Activated B cell treated with CpG ODN at 0.5 μM for 24 hours (primary cell): ENCODE data around the gene TBC1D22A. TPM values are rescaled to one million over a fixed set of nuclear protein-coding genes. Genes with fewer than 3 reads are reported as not detected.

Source experiments
- ATAC-seq: fragments of 200-7000 bp; cut with Tn5 transposase; one replicate; pipeline ENCODE4 v1.10.0; 2021; ENCODE audit warnings: low read depth, mild to moderate bottlenecking, moderate library complexity
- CTCF ChIA-PET: fragments of 350-600 bp; sonication (Branson Sonifier 250); formaldehyde crosslinking; loops from one replicate; lab custom pipeline; 2021; ENCODE audit warnings: antibody characterized with exemption; lab: Charles Lee
- POLR2A ChIA-PET: fragments of 350-600 bp; sonication (Branson Sonifier 250); formaldehyde crosslinking; loops from one replicate; lab custom pipeline; 2021; ENCODE audit warnings: antibody characterized with exemption; lab: Charles Lee
- DNase-seq: peaks from one replicate; pipeline ENCODE4 v3.0.0; 2022
- H3K27ac Mint-ChIP-seq: one replicate; pipeline ENCODE4 v1.8.0; 2020; ENCODE audit warnings: mixed read lengths
- H3K27me3 Mint-ChIP-seq: one replicate; pipeline ENCODE4 v1.8.0; 2021; ENCODE audit warnings: mixed read lengths
- H3K36me3 Mint-ChIP-seq: one replicate; pipeline ENCODE4 v1.8.0; 2021; ENCODE audit warnings: low read depth, mixed read lengths
- H3K4me1 Mint-ChIP-seq: one replicate; pipeline ENCODE4 v1.8.0; 2021; ENCODE audit warnings: mixed read lengths
- H3K4me3 Mint-ChIP-seq: one replicate; pipeline ENCODE4 v1.8.0; 2020; ENCODE audit warnings: mild to moderate bottlenecking, mixed read lengths
- H3K9me3 Mint-ChIP-seq: one replicate; pipeline ENCODE4 v1.8.0; 2020; ENCODE audit warnings: mixed read lengths
- CTCF ChIP-seq: fragments of 200-600 bp; IDR thresholded peaks from one replicate; pipeline ENCODE4 v1.8.0; 2022; ENCODE audit warnings: antibody characterized with exemption, mild to moderate bottlenecking
- intact Hi-C: fragments of 100-400 bp; cut with micrococcal nuclease; formaldehyde crosslinking; loops from one replicate; pipeline ENCODE4 v1.15.1; 2024
- total RNA-seq: library from RNA; stranded (reverse); gene quantifications from 2 replicates; pipeline ENCODE4 v1.2.3, GENCODE V29; 2022

Gene TBC1D22A
- total RNA-seq, 1 donor from 2014 or later = 85.9 TPM

GRCh38 chr22:47010211-47010610 is 247.8 kb downstream of the TBC1D22A start:
- POLR2A ChIA-PET = interaction anchor here (0.6 kb wide), 1 partner anchor 70 kb away, joined by 8 read pairs; no protein-coding TSS in a partner anchor
- Mint-ChIP-seq H3K27me3 (no peaks in the 10 kb centered on the region), H3K4me3 (no peak overlapping the region), H3K9me3 (no peaks in the 10 kb centered on the region), H3K27ac (no peak overlapping the region), H3K4me1 (peaks cover 15% of the 10 kb centered on the region), H3K36me3 (peaks cover 57% of the 10 kb centered on the region)
- no peak for TF ChIP-seq CTCF
- CTCF ChIA-PET = no interaction called here
- no peak for DNase-seq
- intact Hi-C loops = no loop called here
- no peak for ATAC-seq

GRCh38 chr22:47011131-47011858 is 248.8 kb downstream of the TBC1D22A start:
- no peak overlapping the region for H3K4me3 Mint-ChIP-seq
- H3K27ac Mint-ChIP-seq = no peak overlapping the region
- intact Hi-C loops = no loop called here
- peaks cover 66% of the 10 kb centered on the region for H3K36me3 Mint-ChIP-seq
- ChIA-PET CTCF (no interaction called here), POLR2A (no interaction called here)
- no peaks in the 10 kb centered on the region for H3K27me3 Mint-ChIP-seq
- peaks cover 15% of the 10 kb centered on the region for H3K4me1 Mint-ChIP-seq
- no peak for DNase-seq
- no peak for ATAC-seq
- no peaks in the 10 kb centered on the region for H3K9me3 Mint-ChIP-seq
- TF ChIP-seq CTCF = no peak

- no peak overlapping the region for H3K4me3 Mint-ChIP-seq
- DNase-seq (no peak), ATAC-seq (no peak)
- TF ChIP-seq CTCF = no peak
- POLR2A ChIA-PET = no interaction called here
- H3K9me3 Mint-ChIP-seq = no peaks in the 10 kb centered on the region
- no peaks in the 10 kb centered on the region for H3K27me3 Mint-ChIP-seq
- intact Hi-C loops = no loop called here
- peaks cover 66% of the 10 kb centered on the region for H3K36me3 Mint-ChIP-seq
- H3K4me1 Mint-ChIP-seq = peaks cover 15% of the 10 kb centered on the region
- H3K27ac Mint-ChIP-seq = no peak overlapping the region
- CTCF ChIA-PET = no interaction called here
Observed at GRCh38 chr22:47011859-47012258, 249.4 kb downstream of the TBC1D22A start.

- CTCF ChIA-PET = interaction anchor here (0.8 kb wide), 1 partner anchor 254 kb away, joined by 3 read pairs; no protein-coding TSS in a partner anchor
- no peak for TF ChIP-seq CTCF
- intact Hi-C loops = no loop called here
- Mint-ChIP-seq H3K36me3 (peaks cover 67% of the 10 kb centered on the region), H3K27me3 (no peaks in the 10 kb centered on the region), H3K4me1 (peaks cover 15% of the 10 kb centered on the region), H3K27ac (no peak overlapping the region), H3K4me3 (no peak overlapping the region), H3K9me3 (no peaks in the 10 kb centered on the region)
- POLR2A ChIA-PET = no interaction called here
- ATAC-seq (no peak), DNase-seq (no peak)
Observed at GRCh38 chr22:47012589-47013370, 250.3 kb downstream of the TBC1D22A start.
